AG09309 (cell line): ENCODE measurements around the gene LRP1B.
"Not testable (repeated sequence)": the region's sequence is repeated elsewhere in the genome, so short reads cannot be mapped to it uniquely, and the experiment has no call there.

Experiments
- DNase-seq: peaks from one replicate; pipeline ENCODE4 v3.0.0-alpha.2; 2010; ENCODE audit warnings: low read depth
- H3K4me3 ChIP-seq: 2 replicates; pipeline ENCODE4 v1.5.1; 2011; ENCODE audit warnings: mild to moderate bottlenecking, low read depth, low read length, moderate library complexity; ENCODE audit not compliant: control insufficient read depth
- CTCF ChIP-seq: IDR thresholded peaks from 2 replicates; pipeline ENCODE4 v1.5.1; 2011; ENCODE audit warnings: mild to moderate bottlenecking, low read depth, low read length, inconsistent platforms; ENCODE audit not compliant: insufficient read depth, control insufficient read depth; ENCODE audit errors: missing control alignments

LRP1B gene

GRCh38 chr2:141186413-141187074 lies 944.3 kb downstream of the LRP1B start:
- H3K4me3 ChIP-seq = no peak overlapping the region
- no peak for DNase-seq
- no peak for TF ChIP-seq CTCF

GRCh38 chr2:141182246-141182645 lies 948.6 kb downstream of the LRP1B start:
- H3K4me3 ChIP-seq = no peak overlapping the region
- TF ChIP-seq CTCF = no peak
- no peak for DNase-seq

GRCh38 chr2:141169117-141169516 lies 961.7 kb downstream of the LRP1B start:
- H3K4me3 ChIP-seq, DNase-seq: not testable (repeated sequence)

- no peak for DNase-seq
- H3K4me3 ChIP-seq = no peak overlapping the region
- TF ChIP-seq CTCF = no peak
These were observed 968.5 kb downstream of the LRP1B start for GRCh38 chr2:141162314-141162713.

- no peak for DNase-seq
- no peak for TF ChIP-seq CTCF
- H3K4me3 ChIP-seq = no peak overlapping the region
These were observed 979.1 kb downstream of the LRP1B start for GRCh38 chr2:141151611-141152286.

- no peak for DNase-seq
- no peak for TF ChIP-seq CTCF
- no peak overlapping the region for H3K4me3 ChIP-seq
These were observed 988.8 kb downstream of the LRP1B start for GRCh38 chr2:141142025-141142424.

- TF ChIP-seq CTCF = no peak
- no peak for DNase-seq
- no peak overlapping the region for H3K4me3 ChIP-seq
These were observed 993.6 kb downstream of the LRP1B start for GRCh38 chr2:141137122-141137693.
